Right renal pelvis (tissue), 4 donors: Measurements from ENCODE around the gene NOS3. TPM values are rescaled to one million over a fixed set of nuclear protein-coding genes. Genes with fewer than 3 reads are reported as not detected.

Experiments
- DNase-seq, 4 donors: peaks; one replicate each; pipeline ENCODE4 v3.0.0-alpha.2; 2013; ENCODE audit warnings: low read depth in 4 of 4, low spot score in 3 of 4, missing footprints in 1 of 4
- polyA plus RNA-seq, 4 donors: library from polyadenylated mRNA; unstranded; fragments of 120-200 nt; gene quantifications; one replicate each; pipeline ENCODE4 v1.2.1, GENCODE V29; 2013; ENCODE audit not compliant: insufficient read length in 4 of 4

Gene NOS3
- polyA plus RNA-seq, 4 donors = 9.1 to 14.2 (median 10.3) TPM

DNA sequence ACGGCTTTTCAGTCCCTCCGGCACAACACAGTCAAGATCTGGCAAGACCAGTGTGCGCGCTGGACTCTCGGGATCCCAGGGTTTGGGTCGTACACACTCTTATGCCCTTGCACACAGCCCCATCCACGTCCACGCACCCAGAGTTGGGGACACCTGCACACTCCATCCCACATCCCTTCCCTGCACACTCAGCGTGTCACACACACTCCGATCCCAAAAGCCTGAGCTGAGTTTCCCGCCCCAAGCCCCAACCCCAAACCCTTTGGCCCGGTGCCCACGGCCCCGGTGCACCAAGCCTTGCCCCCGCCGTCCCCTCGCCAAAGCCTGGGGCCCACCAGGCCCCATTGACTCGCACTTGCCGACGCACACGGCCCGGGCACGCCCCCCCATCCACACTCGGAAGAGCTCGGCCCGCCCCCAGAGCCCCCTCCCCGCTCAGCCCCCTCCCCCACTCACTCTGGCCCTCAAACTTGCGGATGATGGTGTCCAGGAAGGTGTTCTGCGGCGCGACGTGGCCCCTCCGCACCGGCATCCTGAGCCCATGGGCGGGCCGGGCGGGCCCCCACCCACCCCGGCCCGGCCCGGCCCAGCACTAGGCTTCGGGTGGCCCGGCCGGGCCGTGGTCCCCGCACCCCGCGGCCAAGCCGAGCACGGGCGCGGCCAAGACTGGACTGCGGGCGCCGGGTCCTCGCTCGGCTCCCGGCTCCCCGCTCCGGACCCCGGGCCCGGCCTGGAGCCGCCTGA lies 13.3 kb upstream of the NOS3 start:
- no peak for DNase-seq

DNA sequence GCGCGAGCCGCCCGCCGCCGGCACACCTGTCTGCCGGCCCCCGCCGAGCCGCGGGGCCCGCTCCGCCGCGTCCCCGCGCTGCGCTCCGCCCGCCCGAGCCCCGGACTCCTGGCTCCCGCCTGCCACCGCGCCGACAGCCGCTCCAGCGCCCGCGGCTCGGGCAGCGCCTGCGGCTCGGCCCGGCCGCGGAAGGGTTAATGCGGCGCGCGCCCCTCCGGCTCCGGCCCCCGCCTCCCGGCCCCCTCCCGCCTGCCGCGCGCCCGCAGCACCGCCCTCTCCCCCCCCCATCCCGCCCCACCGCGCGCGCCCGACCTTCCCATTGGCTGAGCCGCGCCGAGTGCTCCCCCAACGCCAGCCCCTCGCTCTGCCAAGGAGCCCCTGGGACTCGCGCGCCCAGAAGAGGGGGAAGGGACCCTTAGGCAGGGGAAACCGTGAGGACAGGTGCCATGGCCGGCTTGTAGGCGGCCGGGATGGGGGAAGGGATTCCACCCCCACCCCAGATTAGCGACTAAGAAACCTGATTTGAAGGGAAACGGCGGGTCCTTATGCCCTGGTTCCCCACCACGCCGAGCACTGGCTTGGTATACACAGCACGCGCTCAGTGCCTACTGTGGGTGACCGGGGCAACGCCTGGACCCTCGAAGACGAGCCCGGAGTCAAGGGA lies 12.6 kb upstream of the NOS3 start, which contains the start of gene KCNH2:
Gene KCNH2 (minus strand): TSS at position 196 of the 664 bp plus-strand sequence. CDS start 408 bp downstream, outside the sequence.
- DNase-seq = no peak

DNA sequence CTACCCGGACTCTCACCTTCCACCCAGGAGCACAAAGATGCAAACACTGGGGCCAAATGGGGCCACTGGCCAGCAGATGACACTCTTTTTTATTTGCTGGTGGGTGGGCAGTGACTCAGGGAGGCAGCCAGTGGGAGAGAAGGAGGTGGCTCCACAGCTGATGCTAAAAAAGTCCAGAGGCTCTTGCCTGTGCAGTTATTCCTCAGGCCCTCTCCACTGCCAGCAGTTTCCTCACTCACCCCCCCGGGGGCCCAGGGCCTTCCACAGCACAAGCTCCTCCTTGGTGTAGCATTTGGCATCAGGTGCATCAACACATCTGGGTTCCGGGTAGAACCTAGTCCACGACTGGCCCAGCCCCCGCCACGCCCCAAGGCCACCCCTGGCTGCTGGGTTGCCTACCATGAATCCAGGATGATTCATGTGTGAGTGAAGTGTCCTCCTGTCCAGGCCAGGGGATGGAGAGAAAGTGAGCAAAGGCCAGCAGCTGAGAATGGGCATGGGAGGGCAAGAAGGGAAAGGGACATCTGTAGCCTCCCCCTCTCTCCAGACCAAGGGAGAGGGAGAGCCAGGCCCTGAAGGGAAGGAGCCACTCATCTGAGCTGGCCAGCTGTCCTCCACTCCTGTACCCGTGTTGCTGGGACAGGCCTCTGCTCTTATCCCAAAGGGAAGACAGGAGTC lies 11.0 kb upstream of the NOS3 start:
- DNase-seq = no peak

DNA sequence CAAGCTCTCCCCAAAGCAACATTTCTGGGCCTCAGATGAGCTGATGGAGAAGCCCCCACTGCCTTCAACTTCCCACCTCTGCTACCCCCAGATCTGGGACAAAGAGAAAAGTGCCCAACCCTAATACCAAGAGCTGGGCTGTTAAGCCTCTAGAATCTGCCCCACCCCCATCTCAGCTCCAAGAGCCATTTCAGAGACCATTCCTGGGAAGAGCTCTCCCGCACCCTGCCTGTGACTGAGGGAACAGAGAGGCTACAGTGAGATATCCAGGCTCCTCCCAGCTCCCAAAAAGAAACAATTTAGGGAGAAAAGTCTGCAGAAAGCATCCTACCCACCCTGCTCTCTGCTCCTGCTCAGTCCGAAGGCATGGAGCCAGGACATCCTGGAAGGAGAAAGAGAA lies 10.2 kb upstream of the NOS3 start:
- no peak for DNase-seq

DNA sequence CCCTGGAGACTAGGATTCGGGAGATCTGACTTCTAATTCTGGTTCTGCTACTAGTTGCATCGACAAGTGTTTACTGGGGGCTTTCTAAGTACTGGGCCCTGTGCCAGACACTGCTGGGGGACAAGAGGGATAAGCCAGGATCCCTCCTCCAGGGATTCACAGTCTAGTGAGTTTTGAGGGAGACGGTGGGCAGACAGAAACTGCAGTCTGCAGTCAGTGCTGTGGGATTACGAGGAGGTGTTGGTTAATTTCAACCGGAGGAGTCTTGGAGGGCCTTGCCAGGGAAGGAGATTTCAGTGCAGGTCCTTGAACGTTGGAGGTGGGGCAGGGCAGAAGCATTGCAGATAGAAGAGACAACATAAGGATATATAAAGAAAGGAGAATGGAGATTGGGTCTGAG lies 9.2 kb upstream of the NOS3 start:
- no peak for DNase-seq

DNA sequence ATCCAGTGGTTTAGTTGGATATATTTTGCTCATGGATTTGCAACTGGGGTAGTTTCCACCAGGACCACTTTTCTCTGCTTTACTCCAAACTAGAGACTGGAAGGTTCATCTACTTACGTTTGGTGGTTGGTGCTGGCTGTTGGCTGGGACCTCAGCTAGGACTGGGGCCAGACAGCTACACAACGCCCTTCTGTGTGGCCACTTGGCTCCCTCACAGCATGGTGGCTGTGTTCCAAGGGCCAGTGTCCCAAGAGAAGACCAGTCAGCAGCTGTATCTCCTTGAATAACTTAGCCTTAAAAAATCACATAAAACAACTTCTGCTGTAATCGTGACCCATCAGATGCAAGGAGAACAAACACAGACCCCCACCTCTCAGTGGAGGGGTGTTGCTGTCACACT lies 8.5 kb upstream of the NOS3 start:
- no peak for DNase-seq

DNA sequence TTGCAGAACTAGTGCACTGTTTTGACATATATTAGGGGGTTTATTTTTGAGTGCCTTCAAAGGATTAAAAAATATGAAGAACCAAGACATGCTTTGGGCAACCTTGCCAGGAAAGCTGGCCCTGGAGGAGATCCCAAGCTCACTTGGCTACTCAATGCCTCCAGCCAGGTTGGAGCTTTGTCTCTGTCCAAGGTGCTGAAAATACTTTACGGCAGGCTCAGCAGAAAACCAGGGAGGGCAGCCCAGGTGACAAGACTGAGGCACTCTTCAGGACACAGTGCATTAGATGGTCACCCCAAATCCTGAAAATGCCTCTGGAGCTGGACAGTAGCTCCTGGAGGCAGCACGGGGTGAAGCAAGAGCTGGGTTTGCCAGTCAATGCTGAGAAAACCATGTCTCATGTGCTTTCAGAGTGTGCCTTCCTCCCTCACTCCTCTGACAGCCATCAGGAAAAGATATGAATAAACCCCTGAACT lies 6.9 kb upstream of the NOS3 start:
- no peak for DNase-seq

DNA sequence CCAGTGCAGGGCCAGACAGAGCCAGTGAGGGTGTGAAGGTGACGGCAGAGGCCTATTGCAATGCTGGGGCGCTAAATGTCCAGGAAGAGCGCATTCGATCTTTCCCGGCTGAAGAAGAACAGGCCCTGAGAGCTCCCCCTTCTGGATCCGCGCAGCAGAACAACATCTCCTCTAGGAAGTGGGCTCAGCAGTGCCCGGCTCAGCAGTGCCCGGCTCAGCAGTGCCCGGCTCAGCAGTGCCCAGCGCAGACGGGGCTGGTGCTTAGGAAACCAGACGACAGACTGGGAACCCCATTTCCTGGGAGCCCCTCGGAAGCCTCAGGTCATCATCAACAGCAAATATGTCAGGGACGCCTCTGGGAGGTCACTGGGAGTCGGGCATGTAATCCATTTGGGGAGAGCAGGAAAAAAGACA lies 4.7 kb upstream of the NOS3 start:
- no peak for DNase-seq

DNA sequence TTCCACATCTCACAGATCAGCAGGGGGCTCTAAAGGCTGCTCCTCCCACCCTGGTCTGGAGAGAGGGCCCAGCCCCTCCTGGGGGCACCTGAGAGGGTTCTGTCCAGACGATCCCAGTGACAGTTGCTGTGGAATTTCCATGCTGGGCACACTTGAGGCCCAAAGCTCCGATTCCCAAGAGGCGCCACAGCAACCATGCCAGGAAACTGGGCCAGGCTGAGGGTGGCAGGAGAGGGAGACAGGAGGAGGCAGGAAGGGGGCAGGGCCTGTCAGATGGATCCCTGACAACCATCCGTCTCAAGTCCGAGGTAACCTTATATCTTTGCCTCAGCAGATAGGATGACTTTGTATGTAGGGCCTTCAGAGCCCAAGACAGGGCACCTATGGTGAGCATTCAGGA lies 4.3 kb upstream of the NOS3 start:
- no peak for DNase-seq

DNA sequence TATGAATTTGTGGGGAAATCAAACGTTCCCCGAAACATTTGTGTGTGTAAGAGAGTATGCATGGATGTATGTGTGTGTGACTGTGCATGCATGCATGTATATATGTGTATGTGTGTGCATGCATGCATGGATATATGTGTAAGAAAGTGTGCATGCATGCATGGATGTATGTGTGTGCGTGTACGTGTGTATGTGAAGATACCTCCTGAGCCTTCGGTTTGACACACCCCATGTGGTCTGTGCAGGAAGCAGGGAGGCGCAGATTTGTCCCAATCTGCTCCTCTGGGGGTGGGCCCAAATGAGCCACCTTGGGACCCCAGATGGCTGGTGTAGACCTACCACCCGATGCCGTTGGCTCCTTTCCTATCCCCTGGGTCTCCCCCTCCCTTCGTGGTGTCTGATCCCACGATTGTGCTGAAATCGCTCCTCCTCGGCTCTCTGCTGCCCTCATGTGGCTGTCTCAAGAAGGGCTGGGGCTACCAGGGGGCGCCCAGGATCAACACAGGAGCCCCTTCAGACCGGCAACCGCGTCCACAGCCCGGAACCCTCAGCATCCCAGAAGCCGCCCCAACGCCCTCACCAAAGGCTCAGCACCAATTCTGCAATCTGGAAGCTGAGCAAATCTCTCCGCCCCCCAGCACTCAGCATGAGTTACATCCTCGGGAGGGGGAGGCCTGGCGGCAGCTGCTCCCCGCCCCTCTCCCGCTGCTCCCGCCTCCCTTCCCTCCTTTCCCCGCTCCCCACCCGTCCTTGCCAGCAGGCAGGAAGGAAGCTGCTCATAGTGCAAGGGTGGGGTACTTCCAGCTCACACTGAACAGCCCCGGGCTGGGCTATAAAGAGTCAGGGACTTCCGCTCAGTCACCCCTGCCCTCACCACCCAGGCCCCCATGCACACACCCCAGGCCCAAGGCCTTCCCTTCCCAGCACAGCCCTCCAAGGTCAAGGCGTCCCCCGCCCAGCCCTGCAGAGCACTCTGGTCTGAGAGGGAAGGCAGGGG lies 2.3 kb upstream of the NOS3 start:
- DNase-seq = no peak

DNA sequence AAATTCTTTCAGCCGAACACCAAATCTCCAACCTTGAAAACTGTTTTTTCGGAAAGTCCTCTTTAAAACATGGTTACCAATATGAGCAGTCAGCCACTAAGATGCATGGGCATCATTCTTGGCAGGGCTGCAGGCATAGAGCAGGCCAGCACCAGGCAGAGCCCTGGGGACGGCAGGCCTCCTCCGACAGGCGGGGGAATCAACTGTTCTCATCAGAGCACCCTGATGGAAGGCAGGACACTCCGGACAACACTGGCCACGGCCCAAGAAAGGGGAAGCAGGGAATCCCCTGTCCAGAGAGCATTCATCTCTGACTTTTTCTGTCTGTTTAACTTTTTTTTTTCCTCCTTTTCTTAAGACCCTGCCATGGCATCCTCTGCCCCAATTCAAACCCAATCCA lies 1.4 kb upstream of the NOS3 start:
- DNase-seq = no peak

DNA sequence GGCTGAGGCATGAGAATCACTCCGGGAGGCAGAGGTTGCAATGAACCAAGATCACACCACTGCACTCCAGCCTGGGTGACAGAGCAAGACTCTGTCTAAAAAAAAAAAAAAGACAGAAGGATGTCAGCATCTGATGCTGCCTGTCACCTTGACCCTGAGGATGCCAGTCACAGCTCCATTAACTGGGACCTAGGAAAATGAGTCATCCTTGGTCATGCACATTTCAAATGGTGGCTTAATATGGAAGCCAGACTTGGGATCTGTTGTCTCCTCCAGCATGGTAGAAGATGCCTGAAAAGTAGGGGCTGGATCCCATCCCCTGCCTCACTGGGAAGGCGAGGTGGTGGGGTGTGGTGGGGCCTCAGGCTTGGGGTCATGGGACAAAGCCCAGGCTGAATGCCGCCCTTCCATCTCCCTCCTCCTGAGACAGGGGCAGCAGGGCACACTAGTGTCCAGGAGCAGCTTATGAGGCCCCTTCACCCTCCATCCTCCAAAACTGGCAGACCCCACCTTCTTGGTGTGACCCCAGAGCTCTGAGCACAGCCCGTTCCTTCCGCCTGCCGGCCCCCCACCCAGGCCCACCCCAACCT lies 1.3 kb downstream of the NOS3 start:
- no peak for DNase-seq

DNA sequence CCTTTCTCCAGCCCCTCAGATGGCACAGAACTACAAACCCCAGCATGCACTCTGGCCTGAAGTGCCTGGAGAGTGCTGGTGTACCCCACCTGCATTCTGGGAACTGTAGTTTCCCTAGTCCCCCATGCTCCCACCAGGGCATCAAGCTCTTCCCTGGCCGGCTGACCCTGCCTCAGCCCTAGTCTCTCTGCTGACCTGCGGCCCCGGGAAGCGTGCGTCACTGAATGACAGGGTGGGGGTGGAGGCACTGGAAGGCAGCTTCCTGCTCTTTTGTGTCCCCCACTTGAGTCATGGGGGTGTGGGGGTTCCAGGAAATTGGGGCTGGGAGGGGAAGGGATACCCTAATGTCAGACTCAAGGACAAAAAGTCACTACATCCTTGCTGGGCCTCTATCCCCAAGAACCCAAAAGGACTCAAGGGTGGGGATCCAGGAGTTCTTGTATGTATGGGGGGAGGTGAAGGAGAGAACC lies 2.1 kb downstream of the NOS3 start:
- no peak for DNase-seq

DNA sequence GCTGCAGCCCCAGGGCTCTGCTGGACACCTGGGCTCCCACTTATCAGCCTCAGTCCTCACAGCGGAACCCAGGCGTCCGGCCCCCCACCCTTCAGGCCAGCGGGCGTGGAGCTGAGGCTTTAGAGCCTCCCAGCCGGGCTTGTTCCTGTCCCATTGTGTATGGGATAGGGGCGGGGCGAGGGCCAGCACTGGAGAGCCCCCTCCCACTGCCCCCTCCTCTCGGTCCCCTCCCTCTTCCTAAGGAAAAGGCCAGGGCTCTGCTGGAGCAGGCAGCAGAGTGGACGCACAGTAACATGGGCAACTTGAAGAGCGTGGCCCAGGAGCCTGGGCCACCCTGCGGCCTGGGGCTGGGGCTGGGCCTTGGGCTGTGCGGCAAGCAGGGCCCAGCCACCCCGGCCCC lies 2.7 kb downstream of the NOS3 start:
- no peak for DNase-seq

DNA sequence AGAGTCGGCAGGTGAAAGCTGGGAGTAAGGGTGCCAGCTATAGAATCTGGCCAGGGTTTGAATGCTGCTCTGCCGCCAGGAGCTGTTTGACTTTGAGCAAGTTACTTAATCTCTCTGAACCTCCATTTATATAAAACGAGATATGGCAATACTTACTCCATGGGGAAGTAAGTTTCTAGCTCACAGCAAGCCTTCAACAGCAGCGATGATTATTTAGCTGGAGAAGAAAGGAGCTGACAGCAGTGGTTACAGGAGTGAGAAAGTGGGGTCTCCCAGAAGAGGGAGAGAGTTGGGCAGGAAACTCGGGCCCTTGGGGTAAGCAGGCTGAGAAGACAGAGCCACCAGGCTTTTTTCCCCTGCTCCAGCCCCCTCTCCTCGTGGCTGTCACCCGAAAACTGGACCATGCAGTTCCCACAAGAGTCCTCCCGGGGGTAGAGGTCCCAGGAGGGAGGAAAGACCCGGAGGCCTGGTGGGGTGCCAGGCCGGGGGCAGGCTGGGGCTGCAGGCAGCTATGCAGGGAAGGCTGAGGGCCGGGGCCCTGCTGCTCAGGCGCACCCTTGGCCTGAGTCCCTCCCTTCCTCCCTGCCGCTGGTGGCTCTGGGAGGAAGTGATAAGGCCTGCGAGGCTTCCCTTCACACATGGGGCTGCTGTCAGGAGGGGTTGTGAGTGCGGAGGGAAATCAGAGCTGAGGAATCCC lies 3.5 kb downstream of the NOS3 start:
- no peak for DNase-seq

DNA sequence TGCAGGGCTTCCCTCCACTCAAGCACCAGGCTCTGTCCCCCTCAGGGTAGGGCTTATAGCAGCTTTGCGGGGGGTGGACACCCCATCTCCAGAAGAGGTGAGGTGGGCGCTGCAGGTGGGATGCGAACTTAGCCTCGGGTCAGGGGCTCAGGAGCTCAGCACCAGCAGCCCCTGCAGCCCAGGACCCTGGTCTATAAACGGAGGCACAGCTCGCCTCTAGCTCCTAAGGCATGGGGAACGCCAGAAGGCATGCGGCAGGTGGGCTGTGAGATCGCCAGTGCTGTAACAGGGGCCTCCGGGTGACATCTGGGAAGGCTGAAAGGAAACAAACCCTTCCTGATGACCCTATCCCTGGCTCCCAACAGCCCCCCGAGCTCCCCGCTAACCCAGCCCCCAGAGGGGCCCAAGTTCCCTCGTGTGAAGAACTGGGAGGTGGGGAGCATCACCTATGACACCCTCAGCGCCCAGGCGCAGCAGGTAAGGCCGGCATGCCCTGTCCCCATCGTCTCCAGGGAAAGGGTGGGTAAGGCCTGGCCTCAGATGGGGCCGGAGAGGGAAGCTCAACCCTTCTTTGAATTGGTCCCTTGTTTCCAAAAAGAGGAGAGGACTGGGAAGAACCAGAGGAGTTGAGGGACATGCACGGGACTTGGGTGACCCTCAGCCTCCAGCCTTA lies 4.2 kb downstream of the NOS3 start:
- no peak for DNase-seq

DNA sequence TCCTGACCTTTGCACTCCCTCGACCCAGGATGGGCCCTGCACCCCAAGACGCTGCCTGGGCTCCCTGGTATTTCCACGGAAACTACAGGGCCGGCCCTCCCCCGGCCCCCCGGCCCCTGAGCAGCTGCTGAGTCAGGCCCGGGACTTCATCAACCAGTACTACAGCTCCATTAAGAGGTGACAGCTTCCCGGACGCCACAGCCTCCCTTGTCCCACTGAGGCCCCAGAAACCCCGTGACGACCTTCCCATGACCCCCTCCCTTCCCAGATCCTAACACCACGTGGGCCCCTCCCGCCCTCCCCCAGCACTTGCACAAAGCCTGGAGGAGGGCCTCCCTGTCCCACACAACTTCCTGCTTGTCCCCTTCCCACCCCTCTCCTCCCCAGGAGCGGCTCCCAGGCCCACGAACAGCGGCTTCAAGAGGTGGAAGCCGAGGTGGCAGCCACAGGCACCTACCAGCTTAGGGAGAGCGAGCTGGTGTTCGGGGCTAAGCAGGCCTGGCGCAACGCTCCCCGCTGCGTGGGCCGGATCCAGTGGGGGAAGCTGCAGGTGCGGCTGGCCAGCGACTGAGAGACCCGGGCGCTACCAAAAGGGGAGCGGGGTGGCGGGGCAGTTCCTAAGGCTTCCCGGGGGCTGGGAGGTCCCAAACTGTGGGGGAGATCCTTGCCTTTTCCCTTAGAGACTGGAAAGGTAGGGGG lies 5.7 kb downstream of the NOS3 start:
- DNase-seq = no peak

DNA sequence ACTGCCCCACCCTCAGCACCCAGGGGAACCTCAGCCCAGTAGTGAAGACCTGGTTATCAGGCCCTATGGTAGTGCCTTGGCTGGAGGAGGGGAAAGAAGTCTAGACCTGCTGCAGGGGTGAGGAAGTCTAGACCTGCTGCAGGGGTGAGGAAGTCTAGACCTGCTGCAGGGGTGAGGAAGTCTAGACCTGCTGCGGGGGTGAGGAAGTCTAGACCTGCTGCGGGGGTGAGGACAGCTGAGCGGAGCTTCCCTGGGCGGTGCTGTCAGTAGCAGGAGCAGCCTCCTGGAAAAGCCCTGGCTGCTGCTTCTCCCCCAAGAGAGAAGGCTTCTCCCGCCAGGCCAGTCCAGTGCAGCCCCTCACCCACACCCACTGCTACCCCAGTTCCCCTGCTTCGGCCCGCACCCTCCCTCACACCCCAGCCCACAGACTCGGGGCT lies 6.3 kb downstream of the NOS3 start:
- no peak for DNase-seq
